Measurements from ENCODE around the gene SLC12A8.

GRCh38 chr3:125161607-125162219 is 50.8 kb downstream of the SLC12A8 start:
- TF ChIP-seq POLR2A (IDR thresholded peaks at IDR 0.05) (no peak), CTCF (IDR thresholded peaks at IDR 0.05) (no peak)
